ENCODE results near the gene CEP350.

Gene CEP350

DNA sequence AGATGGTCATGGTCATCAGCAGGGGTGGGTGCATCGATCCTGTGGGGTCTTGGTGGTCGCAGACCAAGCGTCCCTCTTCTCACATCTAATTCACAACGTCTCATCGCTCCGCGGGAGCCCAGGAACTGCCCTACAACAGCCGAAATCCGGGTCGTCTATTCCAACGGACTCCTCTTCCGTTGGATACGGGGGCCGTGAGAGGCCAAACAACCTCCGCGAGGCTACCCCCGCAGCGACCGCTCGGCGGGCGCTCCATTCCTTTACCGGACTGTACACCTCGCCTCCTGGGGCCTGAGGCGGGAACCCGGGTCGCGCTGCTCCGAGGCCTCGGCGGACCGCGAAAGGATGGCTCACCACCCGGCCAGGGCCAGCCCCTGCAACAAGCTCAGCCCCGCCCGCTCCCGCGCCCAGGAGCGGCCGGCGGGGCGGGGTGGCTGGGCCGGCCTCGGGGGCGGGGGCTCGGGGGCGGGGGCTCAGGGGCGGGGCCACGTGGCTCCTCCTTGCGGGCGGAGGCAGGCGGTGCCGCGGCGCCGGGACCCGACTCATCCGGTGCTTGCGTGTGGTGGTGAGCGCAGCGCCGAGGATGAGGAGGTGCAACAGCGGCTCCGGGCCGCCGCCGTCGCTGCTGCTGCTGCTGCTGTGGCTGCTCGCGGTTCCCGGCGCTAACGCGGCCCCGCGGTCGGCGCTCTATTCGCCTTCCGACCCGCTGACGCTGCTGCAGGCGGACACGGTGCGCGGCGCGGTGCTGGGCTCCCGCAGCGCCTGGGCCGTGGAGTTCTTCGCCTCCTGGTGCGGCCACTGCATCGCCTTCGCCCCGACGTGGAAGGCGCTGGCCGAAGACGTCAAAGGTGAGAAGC is 199.9 kb downstream of the CEP350 start, which contains the start of gene QSOX1:
Gene QSOX1, plus strand, starts transcription at position 545 of the 857 bp plus-strand sequence. Its CDS starts 39 bp downstream, at position 584.
- DNase-seq (ENCODE audit: low read depth), result peak; percentile 49
- TF ChIP-seq, protein P1, sequence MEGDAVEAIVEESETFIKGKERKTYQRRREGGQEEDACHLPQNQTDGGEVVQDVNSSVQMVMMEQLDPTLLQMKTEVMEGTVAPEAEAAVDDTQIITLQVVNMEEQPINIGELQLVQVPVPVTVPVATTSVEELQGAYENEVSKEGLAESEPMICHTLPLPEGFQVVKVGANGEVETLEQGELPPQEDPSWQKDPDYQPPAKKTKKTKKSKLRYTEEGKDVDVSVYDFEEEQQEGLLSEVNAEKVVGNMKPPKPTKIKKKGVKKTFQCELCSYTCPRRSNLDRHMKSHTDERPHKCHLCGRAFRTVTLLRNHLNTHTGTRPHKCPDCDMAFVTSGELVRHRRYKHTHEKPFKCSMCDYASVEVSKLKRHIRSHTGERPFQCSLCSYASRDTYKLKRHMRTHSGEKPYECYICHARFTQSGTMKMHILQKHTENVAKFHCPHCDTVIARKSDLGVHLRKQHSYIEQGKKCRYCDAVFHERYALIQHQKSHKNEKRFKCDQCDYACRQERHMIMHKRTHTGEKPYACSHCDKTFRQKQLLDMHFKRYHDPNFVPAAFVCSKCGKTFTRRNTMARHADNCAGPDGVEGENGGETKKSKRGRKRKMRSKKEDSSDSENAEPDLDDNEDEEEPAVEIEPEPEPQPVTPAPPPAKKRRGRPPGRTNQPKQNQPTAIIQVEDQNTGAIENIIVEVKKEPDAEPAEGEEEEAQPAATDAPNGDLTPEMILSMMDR (IDR thresholded peaks at IDR 0.05; ENCODE audit: low read depth, low read length, missing control alignments), result no peak
- in situ Hi-C loops (cut with HindIII; ENCODE audit: low sequenced_read_pairs), result no loop called here
- H3K4me3 ChIP-seq (ENCODE audit: low read depth, low read length), result peak within 1 kb of the TSS; percentile 66

DNA sequence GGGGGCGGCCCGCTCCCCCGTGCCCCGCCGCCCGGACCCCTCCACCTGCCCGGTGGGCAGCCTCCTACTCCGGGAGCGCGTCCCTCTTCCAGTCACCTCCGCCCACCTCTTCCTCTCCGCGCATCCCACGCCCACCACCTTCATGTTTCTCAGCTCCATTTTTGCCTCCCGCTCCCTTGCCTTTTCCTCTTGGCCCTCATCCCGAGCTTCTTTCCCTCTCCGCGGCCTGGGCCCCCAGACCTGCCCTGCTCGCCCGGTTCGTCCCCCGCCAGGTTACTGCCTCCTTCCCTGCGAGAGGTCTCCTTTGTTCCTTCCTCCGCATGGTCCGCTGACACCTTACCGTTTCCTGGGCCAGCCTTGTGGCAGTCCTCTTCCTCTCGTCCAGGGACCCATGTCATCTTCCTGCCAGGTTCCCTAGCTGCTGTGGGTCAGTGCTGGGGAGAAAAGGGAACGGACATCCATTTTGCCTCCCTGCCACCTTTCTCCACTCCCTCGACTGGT is 200.6 kb downstream of the CEP350 start:
- in situ Hi-C loops (cut with HindIII; ENCODE audit: low sequenced_read_pairs), result no loop called here
- no peak for DNase-seq (ENCODE audit: low read depth)
- TF ChIP-seq, protein P1 (IDR thresholded peaks at IDR 0.05; ENCODE audit: low read depth, low read length, missing control alignments), result no peak
- H3K4me3 ChIP-seq (ENCODE audit: low read depth, low read length), result peak overlapping the region; percentile 66

DNA sequence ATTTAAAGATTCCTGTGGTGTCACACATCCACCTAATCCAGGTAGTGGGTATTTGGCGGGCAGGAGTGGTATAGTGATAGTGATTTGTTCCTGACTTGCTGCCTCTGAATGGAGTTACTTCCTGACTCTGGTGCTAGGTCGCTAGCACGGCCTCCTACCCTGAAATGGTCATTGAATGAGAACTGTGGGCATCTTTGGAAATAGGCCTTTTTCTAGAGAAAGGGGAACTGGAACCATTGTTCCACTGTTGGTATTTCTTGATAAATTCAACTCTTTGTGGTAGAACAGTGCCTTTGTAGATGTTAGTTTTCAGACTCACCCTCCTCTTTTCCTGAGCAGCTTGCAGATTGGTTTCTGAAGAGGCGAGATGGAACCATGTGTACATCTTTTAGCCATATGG is 201.6 kb downstream of the CEP350 start:
- no peak for DNase-seq (ENCODE audit: low read depth)
- in situ Hi-C loops (cut with HindIII; ENCODE audit: low sequenced_read_pairs), result no loop called here
- TF ChIP-seq, protein P1 (IDR thresholded peaks at IDR 0.05; ENCODE audit: low read depth, low read length, missing control alignments), result no peak
- H3K4me3 ChIP-seq (ENCODE audit: low read depth, low read length), result no peak overlapping the region

DNA sequence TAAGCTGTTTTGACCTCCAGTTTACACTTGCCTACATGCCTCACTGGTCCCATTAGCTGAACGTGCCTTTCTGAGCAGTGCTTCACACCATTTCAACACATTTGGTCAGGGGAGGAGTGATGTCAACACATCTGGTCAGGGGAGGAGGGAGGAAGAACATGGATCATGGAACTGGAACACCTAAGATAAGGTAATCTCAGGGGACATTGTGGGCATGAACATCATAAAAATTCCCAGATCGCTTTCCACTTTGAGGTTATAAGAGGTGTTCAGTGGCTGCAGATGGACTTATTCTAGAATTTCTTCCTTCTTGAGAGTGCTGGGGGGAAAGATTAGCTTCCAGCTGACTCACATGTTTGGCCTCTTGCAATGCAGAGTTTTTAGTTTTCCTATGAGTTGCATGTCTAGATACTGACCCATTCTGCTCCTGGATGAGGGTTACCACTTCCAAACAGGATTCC is 202.1 kb downstream of the CEP350 start:
- in situ Hi-C loops (cut with HindIII; ENCODE audit: low sequenced_read_pairs), result no loop called here
- no peak overlapping the region for H3K4me3 ChIP-seq (ENCODE audit: low read depth, low read length)
- no peak for DNase-seq (ENCODE audit: low read depth)
- TF ChIP-seq, protein P1 (IDR thresholded peaks at IDR 0.05; ENCODE audit: low read depth, low read length, missing control alignments), result no peak

DNA sequence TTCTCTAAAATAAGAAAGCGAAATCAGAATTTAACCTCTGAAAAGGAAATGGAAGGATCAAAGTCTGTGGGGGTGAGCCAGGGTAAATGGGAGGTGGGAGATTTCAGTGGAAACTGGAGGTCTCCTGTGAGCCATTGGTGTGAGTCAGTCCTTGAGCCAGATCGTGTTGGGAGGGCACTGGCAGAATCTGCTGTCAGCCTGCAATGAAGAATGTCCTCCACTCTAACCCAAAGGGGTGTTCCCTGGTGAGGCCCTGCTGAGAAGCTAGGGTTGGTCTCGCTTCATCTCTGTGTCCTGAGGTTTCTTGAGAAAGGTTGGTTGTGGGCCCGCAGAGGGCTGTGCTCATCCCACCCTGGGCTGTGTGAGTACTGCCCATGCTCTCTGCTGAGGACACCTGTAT is 202.5 kb downstream of the CEP350 start:
- no peak for DNase-seq (ENCODE audit: low read depth)
- TF ChIP-seq, protein P1 (IDR thresholded peaks at IDR 0.05; ENCODE audit: low read depth, low read length, missing control alignments), result no peak
- in situ Hi-C loops (cut with HindIII; ENCODE audit: low sequenced_read_pairs), result no loop called here
- H3K4me3 ChIP-seq (ENCODE audit: low read depth, low read length), result no peak overlapping the region

DNA sequence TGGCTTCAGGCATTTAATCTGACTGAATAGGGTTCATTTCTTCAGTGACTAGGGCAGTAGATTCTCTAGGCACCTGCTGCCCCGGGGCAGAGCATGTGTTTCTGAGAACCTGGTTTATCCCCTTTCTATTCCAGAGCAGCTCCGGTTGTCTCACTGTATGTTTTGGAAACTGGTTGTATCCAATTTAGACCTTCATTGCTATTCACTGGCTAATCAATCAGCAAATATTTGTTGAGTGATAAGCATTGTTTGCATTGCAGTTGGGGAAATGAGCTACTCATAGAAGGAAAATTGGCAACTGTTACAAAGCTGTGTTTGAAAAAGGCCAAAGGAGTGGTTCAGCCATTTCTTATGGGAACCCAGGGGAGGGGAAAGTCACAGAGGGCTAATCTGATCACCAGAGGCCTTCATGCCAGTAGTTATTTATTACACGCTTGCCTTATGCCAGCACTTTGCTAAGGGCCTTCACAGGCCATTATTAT is 203.0 kb downstream of the CEP350 start:
- TF ChIP-seq, protein P1 (IDR thresholded peaks at IDR 0.05; ENCODE audit: low read depth, low read length, missing control alignments), result no peak
- no peak overlapping the region for H3K4me3 ChIP-seq (ENCODE audit: low read depth, low read length)
- DNase-seq (ENCODE audit: low read depth), result no peak
- in situ Hi-C loops (cut with HindIII; ENCODE audit: low sequenced_read_pairs), result no loop called here
